ENCODE data around the gene FIGNL1.

GRCh38 chr7:50461695-50462094 is 11.5 kb upstream of the FIGNL1 start:
- TF ChIP-seq BHLHE40 (IDR thresholded peaks at IDR 0.05; ENCODE audit: borderline replicate concordance) = no peak
- TF ChIP-seq ZNF384 (IDR thresholded peaks at IDR 0.05) = no peak
- no peak for TF ChIP-seq L3MBTL2 (conservative IDR thresholded peaks at IDR 0.05)
- TF ChIP-seq FOXA1 (IDR thresholded peaks at IDR 0.05) = no peak
- TF ChIP-seq CTBP1 (IDR thresholded peaks at IDR 0.05; ENCODE audit: borderline replicate concordance) = no peak
- TF ChIP-seq NFRKB (IDR thresholded peaks at IDR 0.05) = no peak
- no peak for TF ChIP-seq TARDBP (IDR thresholded peaks at IDR 0.05)
